HG02981 (cell line): ENCODE measurements around the gene ZPR1.
"Not testable (repeated sequence)": the region's sequence is repeated elsewhere in the genome, so short reads cannot be mapped to it uniquely, and the experiment has no call there.

Experiments
- ATAC-seq: cut with Tn5 transposase; IDR thresholded peaks from one replicate; pipeline ENCODE4 v1.9.1; 2021; ENCODE audit warnings: mild to moderate bottlenecking, moderate library complexity; ENCODE audit not compliant: unreplicated experiment

The ZPR1 gene

DNA sequence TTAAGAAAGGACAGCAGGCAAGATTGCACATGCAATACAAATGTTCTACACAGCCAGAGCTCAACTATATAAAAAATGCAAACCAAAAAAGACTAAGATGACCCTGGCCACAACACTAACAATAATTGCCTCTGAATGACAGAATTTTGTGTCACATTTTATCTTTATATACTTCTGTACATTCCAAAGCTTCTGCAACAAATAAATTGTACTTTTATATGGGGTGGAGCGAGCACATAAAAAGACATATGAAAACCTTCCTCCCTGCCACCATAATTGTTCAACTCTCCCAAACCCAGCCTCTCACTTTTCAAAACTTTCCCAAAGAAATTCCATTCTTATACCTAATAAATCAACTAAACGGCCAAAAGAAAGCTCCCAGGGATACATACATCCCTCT lies 25.7 kb downstream of the ZPR1 start:
- no peak for ATAC-seq

DNA sequence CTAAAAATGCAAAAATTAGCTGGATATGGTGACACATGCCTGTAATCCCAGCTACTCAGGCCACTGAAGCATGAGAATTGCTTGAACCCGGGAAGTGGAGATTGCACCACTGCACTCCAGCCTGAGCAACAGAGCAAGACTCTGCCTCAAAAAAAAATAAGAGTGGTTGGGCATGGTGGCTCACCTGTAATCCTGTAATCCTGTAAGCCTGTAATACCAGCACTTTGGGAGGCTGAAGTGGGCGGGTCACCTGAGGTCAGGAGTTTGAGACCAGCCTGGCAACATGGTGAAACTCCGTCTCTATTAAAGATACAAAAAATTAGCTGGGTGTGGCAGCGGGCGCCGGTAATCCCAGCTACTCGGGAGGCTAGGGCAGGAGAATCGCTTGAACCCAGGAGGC lies 31.8 kb downstream of the ZPR1 start:
- not testable (repeated sequence) for ATAC-seq

- no peak for ATAC-seq
Measured at GRCh38 chr11:116750070-116750718, 37.6 kb downstream of the ZPR1 start.

DNA sequence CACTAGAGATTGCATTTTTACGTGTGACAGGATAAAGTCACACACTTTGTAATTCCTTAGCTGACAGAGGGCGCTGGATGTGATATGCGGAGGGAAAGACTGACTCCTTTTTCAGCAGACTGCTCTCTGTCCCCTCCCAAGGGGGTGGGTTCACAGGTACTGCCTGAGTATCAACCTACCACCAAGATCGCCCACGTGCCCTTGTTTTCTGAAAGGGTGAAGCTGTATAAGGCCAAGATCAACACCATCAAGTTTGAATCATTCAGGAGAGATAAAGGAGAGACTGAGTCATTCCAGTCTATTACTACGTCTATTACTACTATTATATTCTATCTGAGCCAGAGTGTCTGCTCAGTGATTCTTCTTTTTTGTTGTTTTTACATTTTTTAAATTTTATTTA lies 45.7 kb downstream of the ZPR1 start:
- ATAC-seq = no peak

DNA sequence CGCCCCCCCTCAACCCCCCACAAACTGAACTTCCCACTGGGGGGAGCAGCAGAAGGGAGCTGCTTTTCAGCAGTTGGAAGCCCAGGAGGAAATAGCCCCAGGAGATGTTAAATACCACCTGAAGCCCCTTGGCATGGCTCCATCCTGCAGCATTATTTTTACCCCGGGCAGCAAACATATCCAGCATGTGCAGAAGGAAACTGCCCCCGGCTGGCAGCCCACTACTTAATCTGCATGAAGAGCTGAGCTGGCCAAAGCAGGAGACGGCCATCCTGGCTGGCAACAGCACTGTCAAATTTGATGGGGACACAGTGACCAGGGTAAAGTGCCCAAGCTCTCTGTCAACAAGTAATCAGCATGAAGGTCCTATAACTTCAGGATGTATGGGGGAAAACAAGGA lies 47.1 kb downstream of the ZPR1 start:
- ATAC-seq = no peak

DNA sequence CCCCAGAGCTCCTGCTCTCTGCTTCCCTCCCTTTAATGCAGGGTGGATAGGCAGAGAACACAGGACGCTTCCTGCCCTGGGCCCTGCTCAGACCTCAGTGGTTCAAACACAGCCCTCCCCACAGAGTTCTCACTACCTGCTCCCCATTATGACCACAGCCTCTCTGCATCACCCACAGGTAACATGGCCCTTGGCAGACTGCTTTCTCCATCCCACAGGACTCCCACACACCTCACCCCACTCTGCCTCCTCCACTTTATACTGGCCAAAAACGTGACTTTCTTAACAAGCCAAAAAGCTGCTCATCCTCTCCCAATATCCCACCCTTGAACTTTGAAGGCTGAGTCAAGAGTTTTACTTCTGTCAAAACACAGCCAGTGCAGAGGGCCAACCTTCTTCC lies 48.8 kb downstream of the ZPR1 start:
- ATAC-seq = no peak

DNA sequence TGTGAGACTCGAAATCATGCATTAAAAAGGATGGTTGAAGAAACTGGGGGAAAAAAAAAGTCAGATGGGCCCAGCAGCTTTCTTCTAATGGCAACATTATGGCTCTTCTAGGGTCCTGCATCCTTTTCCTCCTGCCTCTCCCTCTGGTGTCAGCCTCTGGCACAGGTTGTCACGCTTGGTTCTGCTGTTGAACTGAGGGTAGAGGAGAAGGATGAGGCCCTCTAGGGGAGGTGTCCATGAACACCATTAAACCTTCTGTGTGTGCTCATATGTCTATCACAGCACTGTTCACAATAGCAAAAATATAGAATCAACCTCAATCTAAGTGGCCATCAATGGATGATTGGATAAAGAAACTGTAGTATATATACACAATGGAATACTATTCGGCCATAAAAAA lies 51.1 kb downstream of the ZPR1 start:
- ATAC-seq = no peak

DNA sequence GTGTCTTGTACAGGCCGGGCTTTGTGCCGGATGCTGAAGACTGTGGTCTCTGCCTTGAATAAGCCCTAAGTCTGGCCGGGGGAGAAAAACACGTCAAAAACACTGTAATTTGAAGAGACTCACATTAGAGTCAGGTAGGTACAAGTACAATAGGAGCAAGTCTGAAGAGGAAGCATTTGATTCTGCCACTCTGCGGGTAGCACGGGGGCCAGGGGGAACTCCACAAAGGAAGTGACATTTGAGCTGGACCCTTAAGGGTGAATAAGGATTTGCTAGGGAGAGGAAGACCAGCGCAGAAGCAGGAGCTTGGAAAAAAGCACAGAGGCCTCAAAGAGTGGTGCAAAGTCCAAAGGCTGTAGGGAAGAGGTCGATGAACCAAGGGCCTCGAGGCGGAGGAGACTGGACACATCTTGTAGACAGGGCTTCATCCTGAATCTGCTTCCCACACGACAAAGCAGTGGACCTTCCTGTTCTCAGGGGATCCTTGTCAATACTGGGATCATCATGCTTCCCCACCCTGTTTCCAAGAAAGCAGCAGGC lies 53.8 kb downstream of the ZPR1 start:
- ATAC-seq = no peak

GRCh38 chr11:116733043-116733755 lies 54.6 kb downstream of the ZPR1 start:
- ATAC-seq = peak; percentile 19

GRCh38 chr11:116732271-116733042 lies 55.4 kb downstream of the ZPR1 start:
- peak; percentile 86 for ATAC-seq

- no peak for ATAC-seq
Measured at GRCh38 chr11:116731821-116732220, 56.0 kb downstream of the ZPR1 start.

DNA sequence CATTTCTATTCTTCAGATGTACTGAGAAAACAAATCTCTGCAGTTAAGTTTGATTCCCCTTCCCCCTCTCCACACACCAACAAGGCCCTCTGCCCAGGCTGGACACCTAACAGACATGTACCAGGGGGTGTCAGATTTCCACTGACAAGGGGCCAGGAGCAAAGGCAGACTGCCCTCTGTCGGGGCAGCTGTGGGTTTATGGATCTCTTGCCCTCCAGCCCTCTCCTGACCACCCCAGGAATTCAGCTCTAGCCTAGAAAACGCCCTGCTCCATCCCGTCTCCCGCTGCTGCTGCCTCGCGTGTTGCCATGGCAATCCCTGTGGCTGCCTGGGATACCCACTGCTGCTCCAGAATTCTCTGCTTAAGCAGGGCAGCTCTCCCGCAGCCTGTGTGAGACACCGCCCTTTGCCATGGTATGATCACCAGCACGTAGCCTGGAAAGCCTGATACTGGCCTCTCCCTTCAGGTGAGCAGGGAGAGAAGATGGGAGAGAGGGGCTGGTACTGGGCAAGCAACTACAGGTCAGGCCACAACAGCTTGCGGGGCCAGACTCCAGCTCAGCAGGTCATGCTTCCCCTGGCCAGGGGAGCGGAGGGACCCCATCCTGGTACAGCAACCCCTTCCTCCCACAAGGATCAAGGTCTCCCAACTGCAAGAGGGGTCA lies 56.6 kb downstream of the ZPR1 start:
- ATAC-seq = no peak

DNA sequence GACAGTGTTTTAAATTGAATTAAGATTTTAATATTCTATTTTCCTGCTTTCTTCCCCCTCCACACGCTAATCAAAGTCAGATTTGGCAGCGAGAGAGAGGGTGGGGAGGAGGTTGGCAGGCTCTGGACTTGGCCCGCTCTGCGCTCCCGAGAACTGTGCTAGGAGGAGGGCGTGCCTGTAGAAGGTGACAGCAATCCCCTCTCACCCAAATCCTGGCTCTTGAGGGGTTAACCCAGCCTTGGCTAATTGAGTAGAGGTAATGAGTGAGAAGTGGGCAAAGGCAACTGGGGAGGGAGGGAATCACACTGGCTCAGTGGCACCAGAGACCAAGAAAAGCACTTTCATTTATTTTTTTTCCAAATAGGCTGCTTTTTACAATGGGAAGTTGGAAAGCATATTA lies 57.2 kb downstream of the ZPR1 start:
- no peak for ATAC-seq

DNA sequence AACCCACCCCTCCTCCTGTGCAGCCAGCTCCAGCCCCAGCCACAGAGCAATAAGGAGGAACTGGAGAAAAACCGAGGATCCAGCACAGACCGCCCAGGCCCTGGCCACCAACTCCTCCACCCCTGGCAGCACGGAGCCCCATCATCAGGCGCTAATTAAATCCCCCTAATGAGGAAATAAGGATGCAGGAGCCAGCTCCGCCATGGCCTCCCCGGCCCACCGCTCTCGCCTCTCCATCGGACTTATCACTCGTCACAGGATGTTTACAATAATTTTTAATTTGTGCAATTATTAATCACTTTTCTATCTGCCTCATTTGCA lies 57.6 kb downstream of the ZPR1 start:
- no peak for ATAC-seq

- no peak for ATAC-seq
Measured at GRCh38 chr11:116729501-116730240, 58.2 kb downstream of the ZPR1 start.

GRCh38 chr11:116727990-116728389 lies 59.8 kb downstream of the ZPR1 start:
- ATAC-seq = no peak

DNA sequence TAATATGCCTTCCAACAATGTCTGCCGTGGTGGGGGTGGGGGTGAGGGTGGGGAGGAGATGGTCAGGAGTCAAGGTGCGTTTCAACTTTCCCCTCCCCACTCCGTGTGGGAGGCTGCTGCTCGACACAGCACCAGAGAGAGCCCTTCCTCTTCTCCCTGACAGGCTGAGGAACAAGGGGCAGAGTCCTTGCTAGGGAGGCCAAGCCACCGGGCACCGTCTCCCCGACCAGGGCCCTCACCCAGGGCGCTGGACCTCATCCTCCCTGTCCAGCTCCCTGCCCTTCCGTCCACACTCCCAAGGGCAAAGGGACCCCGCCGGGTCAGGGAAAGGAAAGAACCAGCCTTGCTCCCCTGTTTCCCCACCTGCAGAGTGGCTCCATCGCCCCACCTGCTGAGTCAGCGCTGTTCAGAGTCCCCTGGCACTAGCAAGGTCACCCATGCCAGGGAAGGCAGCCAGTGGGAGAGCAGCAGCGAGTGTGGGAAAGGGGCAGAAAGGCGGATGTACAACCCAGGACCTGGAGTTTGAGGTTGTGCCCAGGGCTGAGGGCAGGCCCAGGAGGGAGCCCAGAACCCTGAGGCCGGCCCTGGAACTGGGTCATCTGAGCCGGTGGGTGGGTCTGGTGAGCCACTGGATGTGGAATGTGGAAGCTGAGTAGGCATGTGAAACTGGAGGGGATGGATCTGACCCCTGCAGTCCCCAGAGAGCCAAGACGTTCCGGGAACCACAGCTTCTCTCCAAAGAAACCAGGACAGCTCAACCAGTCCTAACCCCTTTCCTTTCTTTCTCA lies 62.2 kb downstream of the ZPR1 start:
- no peak for ATAC-seq

DNA sequence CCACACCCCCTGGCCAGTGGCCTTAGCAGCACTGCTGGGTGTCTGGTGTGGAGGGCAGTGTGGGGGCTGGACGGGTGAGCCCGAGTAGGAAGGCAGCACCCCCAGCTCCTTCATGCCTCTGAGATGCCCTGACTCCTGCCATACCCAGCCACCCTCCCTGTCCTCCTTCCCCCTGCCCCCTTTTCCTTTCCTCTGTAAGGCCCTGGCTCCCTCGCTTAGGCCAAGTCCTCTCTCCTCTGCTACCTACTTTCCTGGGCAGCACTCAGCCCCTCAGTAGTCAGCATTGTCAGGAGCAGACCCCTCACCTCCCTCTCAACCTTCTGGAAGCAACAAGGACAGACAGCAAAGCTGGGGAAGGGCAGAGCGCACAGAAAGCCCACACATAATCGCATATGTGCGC lies 63.0 kb downstream of the ZPR1 start:
- ATAC-seq = no peak
